Esophagus squamous epithelium (tissue), 4 donors: ENCODE data around the gene ODC1.

Experiments used
- CTCF ChIP-seq, 6 experiments: fragments of 450-650 bp in 4 of 6; fragments of 200-600 bp in 2 of 6; sonication (generic) in 2 of 6; IDR thresholded peaks; one replicate each; pipeline ENCODE4 v1.5.1; 2016 to 2019; ENCODE audit warnings: antibody characterized with exemption in 6 of 6, mild to moderate bottlenecking in 4 of 6, moderate library complexity in 4 of 6
- POLR2A ChIP-seq, 4 donors: fragments of 450-650 bp; IDR thresholded peaks; one replicate each; pipeline ENCODE4 v1.6.1; 2017; ENCODE audit warnings: antibody characterized with exemption in 4 of 4, mild to moderate bottlenecking in 4 of 4, moderate library complexity in 3 of 4

- TF ChIP-seq POLR2A (IDR thresholded peaks at IDR 0.05) (no peak), CTCF (IDR thresholded peaks at IDR 0.05) (no peak)
Observed at GRCh38 chr2:10396464-10396863, 51.7 kb downstream of the ODC1 start.
